Sigmoid colon (tissue), 7 donors: ENCODE measurements around the gene NTF4. TPM values are rescaled to one million over a fixed set of nuclear protein-coding genes. Genes with fewer than 3 reads are reported as not detected.
"Not testable (repeated sequence)": the region's sequence is repeated elsewhere in the genome, so short reads cannot be mapped to it uniquely, and the experiment has no call there.

Source experiments
- DNase-seq: peaks from one replicate; pipeline ENCODE4 v3.0.0-alpha.2; 2019
- H3K27ac ChIP-seq, 4 donors: fragments of 200-600 bp; sonication (generic); one replicate each; pipeline ENCODE4 v1.5.1; 2016 to 2019; ENCODE audit warnings: mild to moderate bottlenecking in 1 of 4
- H3K27me3 ChIP-seq, 3 donors: fragments of 200-600 bp; sonication (generic); one replicate each; pipeline ENCODE4 v1.5.1; 2019; ENCODE audit warnings: mild to moderate bottlenecking in 1 of 3
- H3K36me3 ChIP-seq, 4 donors: fragments of 200-600 bp; sonication (generic); one replicate each; pipeline ENCODE4 v1.5.1; 2016 to 2019
- H3K4me1 ChIP-seq, 4 donors: fragments of 200-600 bp; sonication (generic); one replicate each; pipeline ENCODE4 v1.5.1; 2017 to 2019
- H3K4me3 ChIP-seq, 4 donors: fragments of 200-600 bp; sonication (generic); one replicate each; pipeline ENCODE4 v1.5.1; 2017 to 2019; ENCODE audit warnings: mild to moderate bottlenecking in 2 of 4, moderate library complexity in 1 of 4
- H3K9me3 ChIP-seq, 4 donors: fragments of 200-600 bp in 3 of 4; sonication (generic) in 3 of 4; one replicate each; pipeline versions ENCODE4 v1.5.1 to v1.6.1; 2013 to 2019
- CTCF ChIP-seq, 4 experiments: fragments of 450-650 bp in 3 of 4; fragments of 200-600 bp in 1 of 4; IDR thresholded peaks; one replicate each; pipeline ENCODE4 v1.5.1; 2016 to 2019; ENCODE audit warnings: antibody characterized with exemption in 4 of 4, mild to moderate bottlenecking in 3 of 4, moderate library complexity in 2 of 4
- EP300 ChIP-seq, 4 donors: sonication (generic); formaldehyde crosslinking; IDR thresholded peaks; one replicate each; pipeline ENCODE4 v1.6.1; 2017; ENCODE audit warnings: antibody characterized with exemption in 4 of 4
- POLR2A ChIP-seq, 2 donors: fragments of 450-650 bp; IDR thresholded peaks; one replicate each; pipeline ENCODE4 v1.6.1; 2016; ENCODE audit warnings: antibody characterized with exemption in 2 of 2, mild to moderate bottlenecking in 2 of 2, moderate library complexity in 2 of 2
- POLR2AphosphoS5 ChIP-seq, 4 donors: sonication (generic); formaldehyde crosslinking; IDR thresholded peaks; one replicate each; pipeline ENCODE4 v1.6.1; 2017; ENCODE audit warnings: antibody characterized with exemption in 4 of 4
- WGBS, 2 donors: extraction: QIAGEN DNeasy Blood & Tissue Kit; methylation state at CpG; one replicate each; pipeline ENCODE4 v1.1.7; 2013; 5-methylcytosine and 5-hydroxymethylcytosine counted together
- intact Hi-C: fragments of 100-400 bp; cut with DNase I; formaldehyde crosslinking; loops from one replicate; pipeline ENCODE4 v1.15.1; 2023
- polyA plus RNA-seq, 3 donors: library from polyadenylated mRNA; stranded (reverse); fragments of 200-250 nt; gene quantifications; one replicate each; pipeline ENCODE4 v1.2.3, GENCODE V29; 2013
- total RNA-seq, 4 donors: library from RNA; depleted of rRNA; stranded (reverse); fragments of >200 nt; gene quantifications; one replicate each; pipeline ENCODE4 v1.1.0, GENCODE V29; 2016
- donor health status: healthy with polysubstance abuse.
- donor health status: Bipolar disorder and iron deficiency.
- donor health status: healthy.

NTF4 gene
- total and polyA plus RNA-seq, 7 donors, result not detected

GRCh38 chr19:49024233-49024632 lies 40.4 kb downstream of the NTF4 start, which contains the start of gene CGB3:
Gene CGB3 (minus strand): TSS chr19:49024333. CDS start chr19:49023971, 362 bp downstream.
- DNase-seq, H3K4me1 ChIP-seq, H3K36me3 ChIP-seq, H3K9me3 ChIP-seq, H3K27ac ChIP-seq, intact Hi-C loops, H3K4me3 ChIP-seq: not testable (repeated sequence)
- peaks cover 5 to 26% (median 13%) of the 10 kb centered on the region in 3 donors for H3K27me3 ChIP-seq
- WGBS, 2 donors, result 40 to 67% methylated on average over 13 of the region's 15 CpGs

DNA sequence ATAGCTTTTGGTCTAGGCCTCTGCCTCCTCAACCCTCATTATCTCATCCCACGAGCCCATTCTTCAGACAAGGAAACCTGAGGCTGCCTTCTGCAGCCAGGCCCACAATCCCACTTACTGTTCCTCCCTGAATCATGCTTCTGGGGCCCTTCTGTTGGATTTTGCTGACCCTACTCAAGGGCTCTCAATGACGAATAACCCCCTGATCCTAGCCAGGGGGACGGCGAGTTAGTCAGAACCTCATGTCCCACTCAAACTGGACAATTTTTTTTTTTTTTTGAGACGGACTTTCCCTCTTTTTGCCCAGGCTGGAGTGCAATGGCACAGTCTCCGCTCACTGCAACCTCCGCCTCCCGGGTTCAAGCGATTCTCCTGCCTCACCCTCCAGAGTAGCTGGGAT lies 42.5 kb downstream of the NTF4 start:
- Histone ChIP-seq H3K4me3 (no peak overlapping the region), H3K27me3 (peaks cover 8 to 47% (median 31%) of the 10 kb centered on the region in 3 donors), H3K9me3 (no peaks in the 10 kb centered on the region), H3K36me3 (no peaks in the 10 kb centered on the region), H3K4me1 (peaks cover 0 to 25% (median 24%) of the 10 kb centered on the region in 4 donors), H3K27ac (no peak overlapping the region)
- no peak for DNase-seq
- WGBS, 2 donors, result 85 to 90% methylated on average over 9 of the region's 9 CpGs
- intact Hi-C loops, result no loop called here
- TF ChIP-seq EP300 (IDR thresholded peaks at IDR 0.05) (no peak), CTCF (IDR thresholded peaks at IDR 0.05) (no peak), POLR2A (IDR thresholded peaks at IDR 0.05) (no peak), POLR2AphosphoS5 (IDR thresholded peaks at IDR 0.05) (no peak)

- H3K4me1 ChIP-seq, result peaks cover 0 to 25% (median 24%) of the 10 kb centered on the region in 4 donors
- intact Hi-C loops, result no loop called here
- DNase-seq, result no peak
- no peak for TF ChIP-seq POLR2A (IDR thresholded peaks at IDR 0.05)
- TF ChIP-seq POLR2AphosphoS5 (IDR thresholded peaks at IDR 0.05), result no peak
- TF ChIP-seq EP300 (IDR thresholded peaks at IDR 0.05), result no peak
- TF ChIP-seq CTCF (IDR thresholded peaks at IDR 0.05), result no peak
- no peak overlapping the region for H3K27ac ChIP-seq
- H3K36me3 ChIP-seq, result peaks cover 0 to 2% (median 0%) of the 10 kb centered on the region in 4 donors
- no peaks in the 10 kb centered on the region for H3K9me3 ChIP-seq
- peaks cover 8 to 50% (median 31%) of the 10 kb centered on the region in 3 donors for H3K27me3 ChIP-seq
- H3K4me3 ChIP-seq, result no peak overlapping the region
- 19 to 37% methylated on average over 16 of the region's 16 CpGs for WGBS, 2 donors
Measured at GRCh38 chr19:49020931-49021895, 43.4 kb downstream of the NTF4 start.

DNA sequence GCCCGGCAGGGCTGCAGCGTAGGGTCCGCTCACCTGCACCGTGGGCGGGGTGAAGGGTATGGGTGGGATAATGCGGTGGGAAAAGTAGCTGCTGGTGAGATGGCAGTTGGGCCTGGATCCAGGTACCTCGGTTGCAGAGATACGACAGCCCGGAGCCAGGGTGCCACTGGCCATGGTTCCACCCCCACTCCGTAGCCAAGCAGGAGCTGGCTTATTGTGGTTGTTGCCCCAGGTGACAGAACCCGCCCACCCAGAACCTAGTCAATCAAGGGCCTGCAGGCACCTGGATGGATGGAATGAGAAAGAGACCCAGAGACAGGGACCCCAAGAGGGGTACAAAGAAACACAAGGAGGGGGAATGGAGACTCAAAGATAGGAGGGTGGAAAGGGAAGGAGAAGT lies 44.3 kb downstream of the NTF4 start:
- no peak for TF ChIP-seq POLR2AphosphoS5 (IDR thresholded peaks at IDR 0.05)
- no peak for TF ChIP-seq EP300 (IDR thresholded peaks at IDR 0.05)
- no peak for TF ChIP-seq CTCF (IDR thresholded peaks at IDR 0.05)
- TF ChIP-seq POLR2A (IDR thresholded peaks at IDR 0.05), result no peak
- Histone ChIP-seq H3K4me3 (no peak overlapping the region), H3K9me3 (no peaks in the 10 kb centered on the region), H3K27me3 (peaks cover 8 to 50% (median 31%) of the 10 kb centered on the region in 3 donors), H3K36me3 (peaks cover 0 to 9% (median 0%) of the 10 kb centered on the region in 4 donors), H3K27ac (no peak overlapping the region), H3K4me1 (peaks cover 0 to 25% (median 24%) of the 10 kb centered on the region in 4 donors)
- no peak for DNase-seq
- 53 to 78% methylated on average over 11 of the region's 11 CpGs for WGBS, 2 donors
- intact Hi-C loops, result no loop called here

DNA sequence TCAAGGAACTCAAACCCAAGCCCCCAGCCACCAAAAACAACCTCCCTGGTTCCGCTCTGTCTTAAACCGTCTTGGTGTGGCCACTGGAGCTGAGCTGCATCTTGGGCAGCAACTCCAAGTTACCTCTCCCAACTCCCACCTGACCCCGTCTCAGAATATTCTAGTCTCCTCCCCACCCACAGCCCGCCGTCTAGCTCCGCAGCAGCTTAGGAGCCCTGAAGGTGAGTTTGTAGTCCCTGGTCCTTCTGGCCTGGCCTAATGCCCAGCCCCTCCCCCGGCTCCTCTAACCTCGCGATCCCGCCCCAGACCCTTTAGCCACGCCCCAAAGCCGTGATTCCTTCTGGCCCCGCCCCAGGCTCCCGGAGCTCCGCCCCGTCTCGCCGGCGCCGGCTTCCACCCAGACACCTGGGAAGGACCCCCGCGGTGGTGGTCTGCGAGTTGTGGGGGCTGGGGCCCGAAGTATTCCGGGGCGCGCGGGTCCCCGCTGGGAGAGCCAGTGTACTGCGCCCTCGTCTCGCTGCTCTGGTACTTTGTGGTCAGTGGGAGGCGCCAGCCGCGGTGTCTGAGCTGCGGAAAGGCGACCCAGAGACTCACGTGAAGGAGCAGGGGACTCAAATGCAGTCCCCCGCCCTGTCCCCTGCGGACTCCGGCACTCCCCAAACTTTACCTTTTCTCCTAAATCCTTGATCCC lies 45.2 kb downstream of the NTF4 start:
- TF ChIP-seq EP300 (IDR thresholded peaks at IDR 0.05), result no peak
- no peak for TF ChIP-seq POLR2AphosphoS5 (IDR thresholded peaks at IDR 0.05)
- TF ChIP-seq POLR2A (IDR thresholded peaks at IDR 0.05), result no peak
- no peak for TF ChIP-seq CTCF (IDR thresholded peaks at IDR 0.05)
- Histone ChIP-seq H3K4me1 (peaks cover 0 to 25% (median 24%) of the 10 kb centered on the region in 4 donors), H3K27ac (no peak overlapping the region), H3K27me3 (peaks cover 8 to 50% (median 31%) of the 10 kb centered on the region in 3 donors), H3K9me3 (no peaks in the 10 kb centered on the region), H3K4me3 (peak overlapping the region in 3 of 4 donors; percentile 34 to 50 (median 45)), H3K36me3 (peaks cover 0 to 18% (median 0%) of the 10 kb centered on the region in 4 donors)
- no peak for DNase-seq
- intact Hi-C loops, result no loop called here
- 7 to 20% methylated on average over 41 of the region's 41 CpGs for WGBS, 2 donors

- Histone ChIP-seq H3K36me3 (peaks cover 0 to 26% (median 0%) of the 10 kb centered on the region in 4 donors), H3K4me1 (peaks cover 0 to 25% (median 24%) of the 10 kb centered on the region in 4 donors), H3K27me3 (peaks cover 8 to 50% (median 31%) of the 10 kb centered on the region in 3 donors), H3K4me3 (peak overlapping the region; percentile 14 to 50 (median 40))
- H3K9me3 ChIP-seq, H3K27ac ChIP-seq, DNase-seq, intact Hi-C loops: not testable (repeated sequence)
- WGBS, 2 donors, result 1 to 6% methylated on average over 50 of the region's 50 CpGs
Measured at GRCh38 chr19:49018388-49019241, 46.0 kb downstream of the NTF4 start.
